WTC11 (cell line): ENCODE measurements around the gene OR1J1. TPM values are rescaled to one million over a fixed set of nuclear protein-coding genes. Genes with fewer than 3 reads are reported as not detected.

Experiments used
- ATAC-seq: fragments of 200-7000 bp; cut with Tn5 transposase; 2 replicates; pipeline ENCODE4 v1.10.0; 2021; ENCODE audit warnings: mild to moderate bottlenecking, moderate library complexity
- CTCF ChIA-PET: fragments of 300-600 bp; sonication (Branson Sonifier 250); formaldehyde crosslinking; loops from one replicate; lab custom pipeline; 2021; ENCODE audit warnings: antibody characterized with exemption; lab: Charles Lee
- POLR2A ChIA-PET: fragments of 350-600 bp; sonication (Branson Sonifier 250); formaldehyde crosslinking; loops from one replicate; lab custom pipeline; 2021; ENCODE audit warnings: antibody characterized with exemption; lab: Charles Lee
- DNase-seq: peaks from one replicate; pipeline ENCODE4 v3.0.0; 2021; ENCODE audit warnings: low spot score
- H3K27ac Mint-ChIP-seq: 2 replicates; pipeline ENCODE4 v1.8.0; 2021; ENCODE audit warnings: mixed read lengths
- H3K27me3 Mint-ChIP-seq: 2 replicates; pipeline ENCODE4 v1.8.0; 2021; ENCODE audit warnings: low read depth, mild to moderate bottlenecking, moderate library complexity, mixed read lengths
- H3K36me3 Mint-ChIP-seq: 2 replicates; pipeline ENCODE4 v1.8.0; 2021; ENCODE audit warnings: mixed read lengths
- H3K4me1 Mint-ChIP-seq: 2 replicates; pipeline ENCODE4 v1.8.0; 2022; ENCODE audit warnings: mixed read lengths
- H3K4me3 Mint-ChIP-seq: 2 replicates; pipeline ENCODE4 v1.8.0; 2021; ENCODE audit warnings: mild to moderate bottlenecking, moderate library complexity, mixed read lengths
- H3K9me3 Mint-ChIP-seq: 2 replicates; pipeline ENCODE4 v1.8.0; 2021; ENCODE audit warnings: mixed read lengths
- CREM ChIP-seq: sonication (generic); formaldehyde crosslinking; IDR thresholded peaks from 2 replicates; pipeline ENCODE4 v1.8.1; 2022; ENCODE audit warnings: mild to moderate bottlenecking, missing genetic modification reagents, moderate library complexity
- CTCF ChIP-seq: fragments of 200-600 bp; IDR thresholded peaks from 2 replicates; pipeline ENCODE4 v1.8.0; 2022; ENCODE audit warnings: antibody characterized with exemption
- E2F1 ChIP-seq: sonication (generic); formaldehyde crosslinking; IDR thresholded peaks from 2 replicates; pipeline ENCODE4 v1.8.0; 2022; ENCODE audit warnings: mild to moderate bottlenecking, missing genetic modification reagents
- EMX1 ChIP-seq: fragments of 250-450 bp; sonication (Bioruptor Pico); IDR thresholded peaks from 2 replicates; pipeline ENCODE4 v1.8.0; 2021; ENCODE audit warnings: mild to moderate bottlenecking
- ERG ChIP-seq: fragments of 250-450 bp; sonication (Bioruptor Pico); IDR thresholded peaks from 2 replicates; pipeline ENCODE4 v1.8.0; 2021; ENCODE audit warnings: mild to moderate bottlenecking
- IRF2 ChIP-seq: sonication (generic); formaldehyde crosslinking; IDR thresholded peaks from 2 replicates; pipeline ENCODE4 v1.8.0; 2022; ENCODE audit warnings: low read depth, missing genetic modification reagents, borderline replicate concordance
- KAT7 ChIP-seq: sonication (generic); formaldehyde crosslinking; IDR thresholded peaks from 2 replicates; pipeline ENCODE4 v1.8.1; 2023; ENCODE audit warnings: missing genetic modification reagents, mild to moderate bottlenecking, borderline replicate concordance
- MAX ChIP-seq: sonication (generic); formaldehyde crosslinking; IDR thresholded peaks from 2 replicates; pipeline ENCODE4 v1.8.0; 2022; ENCODE audit warnings: mild to moderate bottlenecking, missing genetic modification reagents
- MXD4 ChIP-seq: fragments of 250-450 bp; sonication (Bioruptor Pico); IDR thresholded peaks from 2 replicates; pipeline ENCODE4 v1.8.0; 2021; ENCODE audit warnings: mild to moderate bottlenecking, moderate library complexity, borderline replicate concordance
- NFATC4 ChIP-seq: fragments of 250-450 bp; sonication (Bioruptor Pico); IDR thresholded peaks from 2 replicates; pipeline ENCODE4 v1.9.0; 2021; ENCODE audit warnings: mild to moderate bottlenecking
- NFYB ChIP-seq: sonication (generic); formaldehyde crosslinking; conservative IDR thresholded peaks from 2 replicates; pipeline ENCODE4 v1.8.0; 2022; ENCODE audit warnings: low read depth, missing genetic modification reagents
- NR3C1 ChIP-seq: sonication (generic); formaldehyde crosslinking; conservative IDR thresholded peaks from 2 replicates; pipeline ENCODE4 v1.8.1; 2023; ENCODE audit warnings: low read depth, mild to moderate bottlenecking, missing genetic modification reagents
- SP1 ChIP-seq: sonication (generic); formaldehyde crosslinking; conservative IDR thresholded peaks from 2 replicates; pipeline ENCODE4 v1.8.1; 2022; ENCODE audit warnings: missing genetic modification reagents
- TCF7 ChIP-seq: sonication (generic); formaldehyde crosslinking; IDR thresholded peaks from 2 replicates; pipeline ENCODE4 v1.8.0; 2022; ENCODE audit warnings: mild to moderate bottlenecking, low read depth, missing genetic modification reagents, moderate library complexity
- TP53 ChIP-seq: sonication (generic); formaldehyde crosslinking; IDR thresholded peaks from 2 replicates; pipeline ENCODE4 v1.8.1; 2023; ENCODE audit warnings: mild to moderate bottlenecking, missing genetic modification reagents
- ZNF121 ChIP-seq: sonication (generic); formaldehyde crosslinking; IDR thresholded peaks from 2 replicates; pipeline ENCODE4 v1.8.0; 2023; ENCODE audit warnings: missing genetic modification reagents
- ZNF138 ChIP-seq: sonication (generic); formaldehyde crosslinking; conservative IDR thresholded peaks from 2 replicates; pipeline ENCODE4 v1.8.1; 2022; ENCODE audit warnings: mild to moderate bottlenecking, moderate library complexity, missing genetic modification reagents
- ZNF416 ChIP-seq: fragments of 250-450 bp; sonication (Bioruptor Pico); IDR thresholded peaks from 2 replicates; pipeline ENCODE4 v1.9.0; 2021; ENCODE audit warnings: mild to moderate bottlenecking, inconsistent platforms
- total RNA-seq: library from RNA; stranded (reverse); gene quantifications from 3 replicates; pipeline ENCODE4 v1.2.3, GENCODE V29; 2021
- TF ChIP-seq, protein P1 (sequence below): sonication (generic); formaldehyde crosslinking; IDR thresholded peaks from 2 replicates; pipeline ENCODE4 v1.8.0; 2022; ENCODE audit warnings: mild to moderate bottlenecking, missing genetic modification reagents
- TF ChIP-seq, protein P2 (sequence below): sonication (generic); formaldehyde crosslinking; IDR thresholded peaks from 2 replicates; pipeline ENCODE4 v1.8.0; 2022; ENCODE audit warnings: mild to moderate bottlenecking, missing genetic modification reagents
- TF ChIP-seq, protein P3 (sequence below): sonication (generic); formaldehyde crosslinking; IDR thresholded peaks from 2 replicates; pipeline ENCODE4 v1.8.1; 2022; ENCODE audit warnings: low read depth, missing genetic modification reagents, borderline replicate concordance
- TF ChIP-seq, protein P4 (sequence below): sonication (generic); formaldehyde crosslinking; conservative IDR thresholded peaks from 2 replicates; pipeline ENCODE4 v1.8.1; 2022; ENCODE audit warnings: mild to moderate bottlenecking, missing genetic modification reagents

OR1J1 gene
- total RNA-seq, 1 experiment from 2014 or later = not detected

GRCh38 chr9:122456123-122456522, 21.6 kb downstream of the OR1J1 start (continued):
- TF ChIP-seq E2F1 (CRISPR knock-in tag) (no peak), TP53 (CRISPR knock-in tag) (no peak), NR3C1 (no peak), KAT7 (no peak), NFYB (CRISPR knock-in tag) (no peak)
- TF ChIP-seq, protein P1, sequence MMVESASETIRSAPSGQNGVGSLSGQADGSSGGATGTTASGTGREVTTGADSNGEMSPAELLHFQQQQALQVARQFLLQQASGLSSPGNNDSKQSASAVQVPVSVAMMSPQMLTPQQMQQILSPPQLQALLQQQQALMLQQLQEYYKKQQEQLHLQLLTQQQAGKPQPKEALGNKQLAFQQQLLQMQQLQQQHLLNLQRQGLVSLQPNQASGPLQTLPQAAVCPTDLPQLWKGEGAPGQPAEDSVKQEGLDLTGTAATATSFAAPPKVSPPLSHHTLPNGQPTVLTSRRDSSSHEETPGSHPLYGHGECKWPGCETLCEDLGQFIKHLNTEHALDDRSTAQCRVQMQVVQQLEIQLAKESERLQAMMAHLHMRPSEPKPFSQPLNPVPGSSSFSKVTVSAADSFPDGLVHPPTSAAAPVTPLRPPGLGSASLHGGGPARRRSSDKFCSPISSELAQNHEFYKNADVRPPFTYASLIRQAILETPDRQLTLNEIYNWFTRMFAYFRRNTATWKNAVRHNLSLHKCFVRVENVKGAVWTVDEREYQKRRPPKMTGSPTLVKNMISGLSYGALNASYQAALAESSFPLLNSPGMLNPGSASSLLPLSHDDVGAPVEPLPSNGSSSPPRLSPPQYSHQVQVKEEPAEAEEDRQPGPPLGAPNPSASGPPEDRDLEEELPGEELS (CRISPR knock-in tag) = no peak
- TF ChIP-seq, protein P2, sequence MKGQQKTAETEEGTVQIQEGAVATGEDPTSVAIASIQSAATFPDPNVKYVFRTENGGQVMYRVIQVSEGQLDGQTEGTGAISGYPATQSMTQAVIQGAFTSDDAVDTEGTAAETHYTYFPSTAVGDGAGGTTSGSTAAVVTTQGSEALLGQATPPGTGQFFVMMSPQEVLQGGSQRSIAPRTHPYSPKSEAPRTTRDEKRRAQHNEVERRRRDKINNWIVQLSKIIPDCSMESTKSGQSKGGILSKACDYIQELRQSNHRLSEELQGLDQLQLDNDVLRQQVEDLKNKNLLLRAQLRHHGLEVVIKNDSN (CRISPR knock-in tag) = no peak

DNA sequence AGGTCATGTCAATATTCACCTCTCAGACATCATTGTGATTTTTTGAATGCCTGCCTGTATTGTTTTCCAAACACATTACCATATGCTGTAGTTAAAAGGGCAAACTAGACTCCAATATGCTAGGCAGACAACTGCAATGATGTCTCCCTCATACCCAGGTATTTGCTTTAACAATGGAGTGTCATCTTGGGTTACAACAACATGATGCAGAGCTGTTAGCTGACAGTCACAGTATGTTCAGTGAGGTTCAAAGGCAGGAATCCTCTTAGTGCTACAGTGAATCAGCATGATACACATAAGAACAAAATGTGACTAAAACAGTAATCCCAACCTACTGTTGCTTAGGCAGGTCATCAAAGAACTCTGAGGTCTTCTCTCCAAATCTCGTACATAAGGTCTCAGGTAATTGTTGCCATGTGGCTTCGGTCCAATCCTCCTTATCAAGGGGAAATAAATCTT, 24.0 kb downstream of the OR1J1 start:
- Mint-ChIP-seq H3K27ac (no peak overlapping the region), H3K4me1 (no peaks in the 10 kb centered on the region), H3K9me3 (peaks cover 35% of the 10 kb centered on the region), H3K4me3 (no peak overlapping the region), H3K27me3 (peaks cover 9% of the 10 kb centered on the region), H3K36me3 (0 out of 2 replicates have a peak, but pooled peaks cover 2% of the 10 kb centered on the region)
- ChIA-PET POLR2A (no interaction called here), CTCF (interaction anchor here (0.7 to 1.8 kb wide), 9 partner anchors 10 to 357 kb away, joined by 3 to 12 read pairs (median 6); no protein-coding TSS in a partner anchor)
- TF ChIP-seq CTCF (no peak; the same call in 1 of the 2 replicates), SP1 (CRISPR knock-in tag) (no peak), ZNF138 (CRISPR knock-in tag) (no peak), ZNF121 (CRISPR knock-in tag) (no peak), ZNF416 (CRISPR knock-in tag) (no peak), MXD4 (CRISPR knock-in tag) (no peak)
- TF ChIP-seq, protein P3, sequence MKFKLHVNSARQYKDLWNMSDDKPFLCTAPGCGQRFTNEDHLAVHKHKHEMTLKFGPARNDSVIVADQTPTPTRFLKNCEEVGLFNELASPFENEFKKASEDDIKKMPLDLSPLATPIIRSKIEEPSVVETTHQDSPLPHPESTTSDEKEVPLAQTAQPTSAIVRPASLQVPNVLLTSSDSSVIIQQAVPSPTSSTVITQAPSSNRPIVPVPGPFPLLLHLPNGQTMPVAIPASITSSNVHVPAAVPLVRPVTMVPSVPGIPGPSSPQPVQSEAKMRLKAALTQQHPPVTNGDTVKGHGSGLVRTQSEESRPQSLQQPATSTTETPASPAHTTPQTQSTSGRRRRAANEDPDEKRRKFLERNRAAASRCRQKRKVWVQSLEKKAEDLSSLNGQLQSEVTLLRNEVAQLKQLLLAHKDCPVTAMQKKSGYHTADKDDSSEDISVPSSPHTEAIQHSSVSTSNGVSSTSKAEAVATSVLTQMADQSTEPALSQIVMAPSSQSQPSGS = no peak
- TF ChIP-seq, all 79 proteins: peak for 0
- DNase-seq = no peak
- ATAC-seq = no peak

- no peaks in the 10 kb centered on the region for H3K4me1 Mint-ChIP-seq
- H3K4me3 Mint-ChIP-seq = no peak overlapping the region
- peaks cover 75% of the 10 kb centered on the region for H3K9me3 Mint-ChIP-seq
- CTCF ChIA-PET = no interaction called here
- H3K36me3 Mint-ChIP-seq = peaks cover 24% of the 10 kb centered on the region
- POLR2A ChIA-PET = no interaction called here
- H3K27me3 Mint-ChIP-seq = peaks cover 49% of the 10 kb centered on the region
- ATAC-seq = no peak
- H3K27ac Mint-ChIP-seq = no peak overlapping the region
- no peak for DNase-seq
- TF ChIP-seq TCF7 (CRISPR knock-in tag) (no peak), NFATC4 (CRISPR knock-in tag) (no peak), IRF2 (CRISPR knock-in tag) (no peak), EMX1 (CRISPR knock-in tag) (no peak), CREM (CRISPR knock-in tag) (no peak), MAX (CRISPR knock-in tag) (no peak), ERG (no peak), ZNF138 (CRISPR knock-in tag) (no peak)
- TF ChIP-seq, protein P2 (CRISPR knock-in tag) = no peak
- TF ChIP-seq, protein P4, sequence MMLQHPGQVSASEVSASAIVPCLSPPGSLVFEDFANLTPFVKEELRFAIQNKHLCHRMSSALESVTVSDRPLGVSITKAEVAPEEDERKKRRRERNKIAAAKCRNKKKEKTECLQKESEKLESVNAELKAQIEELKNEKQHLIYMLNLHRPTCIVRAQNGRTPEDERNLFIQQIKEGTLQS (CRISPR knock-in tag) = no peak
Measured at GRCh38 chr9:122446819-122447484, 30.8 kb downstream of the OR1J1 start.
